Heart left ventricle (tissue), 16 donors: ENCODE measurements around the gene NTNG2. TPM values are rescaled to one million over a fixed set of nuclear protein-coding genes. Genes with fewer than 3 reads are reported as not detected.

Experiments
- ATAC-seq, 4 donors: fragments of 200-7000 bp; cut with Tn5 transposase; one replicate each; pipeline ENCODE4 v1.9.1; 2020 to 2022; ENCODE audit warnings: moderate library complexity in 4 of 4, mild to moderate bottlenecking in 3 of 4, moderate number of reproducible peaks in 1 of 4
- DNase-seq, 5 donors: peaks; one replicate each; pipeline ENCODE4 v3.0.0-alpha.2; 2020
- H3K27ac ChIP-seq, 12 donors: fragments of 200-600 bp; sonication (generic) in 4 of 12; one replicate each; pipeline versions ENCODE4 v1.5.0 to v1.8.0; 2016 to 2022; ENCODE audit warnings: mild to moderate bottlenecking in 2 of 12
- H3K27me3 ChIP-seq, 9 donors: fragments of 200-600 bp; sonication (generic) in 2 of 9; one replicate each; pipeline versions ENCODE4 v1.5.1 to v1.8.0; 2016 to 2022; ENCODE audit warnings: mild to moderate bottlenecking in 3 of 9
- H3K36me3 ChIP-seq, 9 donors: fragments of 200-600 bp; sonication (generic) in 2 of 9; one replicate each; pipeline versions ENCODE4 v1.5.0 to v1.8.0; 2018 to 2022; ENCODE audit warnings: mild to moderate bottlenecking in 2 of 9
- H3K4me1 ChIP-seq, 12 donors: fragments of 200-600 bp; sonication (generic) in 4 of 12; one replicate each; pipeline versions ENCODE4 v1.5.0 to v1.8.0; 2016 to 2022; ENCODE audit warnings: mild to moderate bottlenecking in 3 of 12
- H3K4me3 ChIP-seq, 12 donors: fragments of 200-600 bp; sonication (generic) in 4 of 12; one replicate each; pipeline versions ENCODE4 v1.5.0 to v1.8.0; 2017 to 2022; ENCODE audit warnings: mild to moderate bottlenecking in 9 of 12, moderate library complexity in 4 of 12
- H3K9me3 ChIP-seq, 12 donors: fragments of 200-600 bp; sonication (generic) in 4 of 12; one replicate each; pipeline versions ENCODE4 v1.5.0 to v1.8.0; 2016 to 2022; ENCODE audit warnings: mild to moderate bottlenecking in 1 of 12
- POLR2A ChIP-seq, 2 donors: fragments of 450-650 bp; IDR thresholded peaks; one replicate each; pipeline ENCODE4 v1.6.1; 2017; ENCODE audit warnings: antibody characterized with exemption in 2 of 2, mild to moderate bottlenecking in 2 of 2, moderate library complexity in 2 of 2
- WGBS, 4 donors: extraction: QIAGEN DNeasy Blood & Tissue Kit in 2 of 4; methylation state at CpG; one replicate each; pipeline versions ENCODE4 v1.1.5 to v1.1.7; 2013 to 2018; 5-methylcytosine and 5-hydroxymethylcytosine counted together
- intact Hi-C, 10 donors: fragments of 100-400 bp; cut with DNase I; formaldehyde crosslinking; loops; one replicate each; pipeline versions ENCODE4 v1.11.1 to v1.14.2; 2022
- polyA plus RNA-seq, 2 donors: library from polyadenylated mRNA; stranded (reverse); fragments of 200-250 nt; gene quantifications; one replicate each; pipeline ENCODE4 v1.2.3, GENCODE V29; 2013
- total RNA-seq, 9 donors: library from RNA; depleted of rRNA in 2 of 9; stranded (reverse); fragments of >200 nt in 2 of 9; fragmentation: NEBNext Ultra II Directional in 3 of 9; extraction: Animal tissue kit (Norgen Biotek cat#: 25700) in 3 of 9; gene quantifications; one replicate each; pipeline versions ENCODE4 v1.1.0 to v1.2.4, GENCODE V29; 2016 to 2023
- TF ChIP-seq, protein P1 (sequence below), 12 donors: fragments of 200-600 bp; sonication (generic) in 4 of 12; IDR thresholded peaks; one replicate each; pipeline versions ENCODE4 v1.5.0 to v1.8.0; 2018 to 2022; ENCODE audit warnings: antibody characterized with exemption in 12 of 12, mild to moderate bottlenecking in 5 of 12
- donor health status: ischemic (EF 13 %, LVEDD 7.1; RV severe dilation, severe dysfunction).
- donor health status: healthy with polysubstance abuse.
- donor health status: DM: no; HTN: yes; CAD: no.
- donor health status: DM: no; HTN: no; CAD: no.
- donor health status: ischemic (EF 25% LVEDD 6.9; RV normal size, moderate dysfunction).
- donor health status: ischemic (EF 25% LVEDD 5.7; RV mildly dilated, moderate dysfunction).
- donor health status: healthy.
- donor health status: DM: yes; HTN: yes; CAD: no.
- donor health status: ischemic (EF 35%, LVEDD 5.7; RV mildly dilated, moderate dysfunction).
- donor health status: nonischemic (EF 11% LVEDD 7.7; RV severe dilation, severe dysfunction).
- donor health status: DM: yes; HTN: yes; CAD: no.
- donor health status: PGD.
- donor health status: ischemic (EF 29% LVEDD 5.4; RV normal size, mild dysfunction).
- donor health status: nonischemic (EF 23%, LVEDD 6.1; RV moderate dilation, normal function).

The NTNG2 gene
- total and polyA plus RNA-seq, 11 donors: 0.28 to 4.1 (median 2.2) TPM

GRCh38 chr9:132239999-132240840 lies 78.4 kb downstream of the NTNG2 start:
- ATAC-seq: no peak

DNA sequence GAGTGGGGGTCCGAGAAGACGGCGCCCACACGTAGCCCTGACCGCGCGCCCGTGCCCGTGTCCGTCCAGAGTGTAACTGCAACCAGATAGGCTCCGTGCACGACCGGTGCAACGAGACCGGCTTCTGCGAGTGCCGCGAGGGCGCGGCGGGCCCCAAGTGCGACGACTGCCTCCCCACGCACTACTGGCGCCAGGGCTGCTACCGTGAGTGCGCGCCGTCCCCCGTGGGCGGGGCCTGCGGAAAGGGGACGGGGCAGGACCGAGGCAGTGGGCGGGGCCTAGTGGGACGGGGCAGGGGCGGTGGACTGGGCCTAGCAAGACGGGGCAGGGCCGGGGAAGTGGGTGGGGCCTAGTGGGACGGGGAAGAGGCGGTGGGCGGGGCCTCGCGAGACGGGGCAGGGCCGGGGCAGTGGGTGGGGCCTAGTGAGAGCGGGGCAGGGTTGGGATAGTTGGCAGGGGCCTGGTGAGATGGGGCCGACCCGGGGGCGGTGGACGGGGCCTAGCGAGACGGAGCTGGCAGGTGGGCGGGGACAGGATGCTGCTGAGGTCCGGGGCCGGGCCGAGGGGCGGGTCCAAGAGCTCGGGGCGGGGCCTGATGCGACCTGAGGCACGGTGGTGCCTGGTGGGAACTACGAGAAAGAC lies 79.1 kb downstream of the NTNG2 start:
- Histone ChIP-seq H3K36me3 (no peaks in the 10 kb centered on the region), H3K4me3 (peak overlapping the region; percentile 34 to 75 (median 63)), H3K4me1 (peaks cover 0 to 55% (median 19%) of the 10 kb centered on the region in 12 donors), H3K9me3 (no peaks in the 10 kb centered on the region), H3K27me3 (peaks cover 0 to 8% (median 0%) of the 10 kb centered on the region in 9 donors), H3K27ac (peak overlapping the region in 5 of 12 donors; percentile 0 to 56 (median 40))
- peak in 1 of 2 donors; percentile 19 for TF ChIP-seq POLR2A (IDR thresholded peaks at IDR 0.05)
- TF ChIP-seq, protein P1, sequence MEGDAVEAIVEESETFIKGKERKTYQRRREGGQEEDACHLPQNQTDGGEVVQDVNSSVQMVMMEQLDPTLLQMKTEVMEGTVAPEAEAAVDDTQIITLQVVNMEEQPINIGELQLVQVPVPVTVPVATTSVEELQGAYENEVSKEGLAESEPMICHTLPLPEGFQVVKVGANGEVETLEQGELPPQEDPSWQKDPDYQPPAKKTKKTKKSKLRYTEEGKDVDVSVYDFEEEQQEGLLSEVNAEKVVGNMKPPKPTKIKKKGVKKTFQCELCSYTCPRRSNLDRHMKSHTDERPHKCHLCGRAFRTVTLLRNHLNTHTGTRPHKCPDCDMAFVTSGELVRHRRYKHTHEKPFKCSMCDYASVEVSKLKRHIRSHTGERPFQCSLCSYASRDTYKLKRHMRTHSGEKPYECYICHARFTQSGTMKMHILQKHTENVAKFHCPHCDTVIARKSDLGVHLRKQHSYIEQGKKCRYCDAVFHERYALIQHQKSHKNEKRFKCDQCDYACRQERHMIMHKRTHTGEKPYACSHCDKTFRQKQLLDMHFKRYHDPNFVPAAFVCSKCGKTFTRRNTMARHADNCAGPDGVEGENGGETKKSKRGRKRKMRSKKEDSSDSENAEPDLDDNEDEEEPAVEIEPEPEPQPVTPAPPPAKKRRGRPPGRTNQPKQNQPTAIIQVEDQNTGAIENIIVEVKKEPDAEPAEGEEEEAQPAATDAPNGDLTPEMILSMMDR (IDR thresholded peaks at IDR 0.05): no peak
- peak; percentile 82 to 94 (median 93) for ATAC-seq
- intact Hi-C loops: no loop called here
- peak; percentile 97 to 100 (median 98) for DNase-seq
- 0 to 8% (median 5%) methylated on average over 26 to 63 of the region's 63 CpGs for WGBS, 4 donors

More at GRCh38 chr9:132239999-132240840, 78.4 kb downstream of the NTNG2 start:
- Histone ChIP-seq H3K36me3 (no peaks in the 10 kb centered on the region), H3K27ac (peak overlapping the region in 5 of 12 donors; percentile 0 to 40 (median 32)), H3K4me1 (peaks cover 0 to 49% (median 15%) of the 10 kb centered on the region in 12 donors), H3K27me3 (peaks cover 0 to 4% (median 0%) of the 10 kb centered on the region in 9 donors), H3K4me3 (peak overlapping the region in 10 of 12 donors; percentile 57 to 75 (median 64)), H3K9me3 (no peaks in the 10 kb centered on the region)
- 46 to 75% (median 52%) methylated on average over 13 to 21 of the region's 21 CpGs for WGBS, 4 donors
- intact Hi-C loops: loop anchor here in 7 of 10 donors (5.0 to 10.0 kb wide), 9 partner anchors 68 to 478 kb away; partner anchors contain the start of gene MED27 (in 3 of the 7)
- TF ChIP-seq POLR2A (IDR thresholded peaks at IDR 0.05): no peak
- TF ChIP-seq, protein P1 (IDR thresholded peaks at IDR 0.05): no peak
- DNase-seq: peak in 1 of 5 donors; percentile 50

DNA sequence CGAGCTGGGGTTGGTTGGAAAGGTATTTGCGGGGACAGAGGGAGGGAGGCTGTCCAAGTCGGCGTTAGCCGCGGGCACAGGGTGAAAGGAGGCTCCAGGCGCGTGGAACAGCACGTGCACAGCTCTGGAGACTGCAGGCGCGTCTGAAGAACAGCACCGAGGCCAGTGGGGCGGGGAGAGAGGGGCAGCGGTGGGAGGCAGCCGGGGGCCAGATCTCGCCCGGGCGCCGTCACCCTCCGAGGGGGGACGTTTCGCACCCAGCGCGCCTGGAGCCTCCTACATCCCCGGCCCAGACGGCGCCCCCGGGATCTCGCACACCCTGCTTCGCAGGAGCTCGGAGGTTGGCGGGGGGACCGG lies 79.6 kb downstream of the NTNG2 start:
- intact Hi-C loops: no loop called here
- 0 to 1% (median 1%) methylated on average over 2 to 33 of the region's 33 CpGs for WGBS, 4 donors
- H3K36me3 ChIP-seq: no peaks in the 10 kb centered on the region
- ATAC-seq (no peak), DNase-seq (peak in 1 of 5 donors; percentile 78)
- TF ChIP-seq POLR2A (IDR thresholded peaks at IDR 0.05): no peak
- TF ChIP-seq, protein P1 (IDR thresholded peaks at IDR 0.05): no peak
- peak overlapping the region in 5 of 12 donors; percentile 15 to 56 (median 40) for H3K27ac ChIP-seq
- peak overlapping the region; percentile 34 to 75 (median 63) for H3K4me3 ChIP-seq
- peaks cover 0 to 54% (median 19%) of the 10 kb centered on the region in 12 donors for H3K4me1 ChIP-seq
- peaks cover 0 to 10% (median 0%) of the 10 kb centered on the region in 9 donors for H3K27me3 ChIP-seq
- no peaks in the 10 kb centered on the region for H3K9me3 ChIP-seq
